HEK293 (cell line): Measurements from ENCODE around the gene CTSZ.
A peak's percentile ranks its signal among the peaks of the same experiment; 100 is the strongest.

Experiments
- EGR2 ChIP-seq: fragments of 450-650 bp; formaldehyde crosslinking; IDR thresholded peaks from 2 replicates; pipeline ENCODE4 v1.5.1; 2016; ENCODE audit warnings: low read depth, missing biosample characterization, missing genetic modification characterization
- GLIS2 ChIP-seq: fragments of 450-650 bp; formaldehyde crosslinking; IDR thresholded peaks from 2 replicates; pipeline ENCODE4 v1.5.1; 2016; ENCODE audit warnings: missing biosample characterization, missing genetic modification characterization
- KLF1 ChIP-seq: fragments of 450-650 bp; formaldehyde crosslinking; IDR thresholded peaks from 2 replicates; pipeline ENCODE4 v1.5.1; 2016; ENCODE audit warnings: missing biosample characterization, missing genetic modification characterization
- MYNN ChIP-seq: fragments of 450-650 bp; formaldehyde crosslinking; IDR thresholded peaks from 2 replicates; pipeline ENCODE4 v1.5.1; 2016; ENCODE audit warnings: missing biosample characterization, missing genetic modification characterization, borderline replicate concordance
- PRDM2 ChIP-seq: fragments of 450-650 bp; formaldehyde crosslinking; IDR thresholded peaks from 2 replicates; pipeline ENCODE4 v1.5.1; 2016; ENCODE audit warnings: missing biosample characterization, missing genetic modification characterization, borderline replicate concordance
- TSHZ1 ChIP-seq: fragments of 450-650 bp; formaldehyde crosslinking; IDR thresholded peaks from 2 replicates; pipeline ENCODE4 v1.5.1; 2016; ENCODE audit warnings: missing biosample characterization, missing genetic modification characterization, borderline replicate concordance
- YY1 ChIP-seq: fragments of 450-650 bp; formaldehyde crosslinking; IDR thresholded peaks from 2 replicates; pipeline ENCODE4 v1.5.1; 2018; ENCODE audit warnings: missing biosample characterization, missing genetic modification characterization
- YY2 ChIP-seq: fragments of 450-650 bp; formaldehyde crosslinking; IDR thresholded peaks from 2 replicates; pipeline ENCODE4 v1.5.1; 2016; ENCODE audit warnings: missing biosample characterization, missing genetic modification characterization
- ZBTB20 ChIP-seq: fragments of 450-650 bp; formaldehyde crosslinking; IDR thresholded peaks from 2 replicates; pipeline ENCODE4 v1.5.1; 2016; ENCODE audit warnings: missing biosample characterization, missing genetic modification characterization
- ZFP37 ChIP-seq: fragments of 450-650 bp; formaldehyde crosslinking; IDR thresholded peaks from 2 replicates; pipeline ENCODE4 v1.5.1; 2016; ENCODE audit warnings: missing biosample characterization, missing genetic modification characterization
- ZNF121 ChIP-seq: fragments of 450-650 bp; formaldehyde crosslinking; IDR thresholded peaks from 2 replicates; pipeline ENCODE4 v1.5.1; 2016; ENCODE audit warnings: missing biosample characterization, missing genetic modification characterization
- ZNF169 ChIP-seq: fragments of 450-650 bp; formaldehyde crosslinking; IDR thresholded peaks from 2 replicates; pipeline ENCODE4 v1.5.1; 2016; ENCODE audit warnings: missing biosample characterization, missing genetic modification characterization
- ZNF48 ChIP-seq: fragments of 450-650 bp; formaldehyde crosslinking; IDR thresholded peaks from 2 replicates; pipeline ENCODE4 v1.5.1; 2016; ENCODE audit warnings: missing biosample characterization, missing genetic modification characterization
- ZNF488 ChIP-seq: fragments of 450-650 bp; formaldehyde crosslinking; IDR thresholded peaks from 2 replicates; pipeline ENCODE4 v1.5.1; 2016; ENCODE audit warnings: missing biosample characterization, missing genetic modification characterization
- ZNF596 ChIP-seq: fragments of 450-650 bp; IDR thresholded peaks from 2 replicates; pipeline ENCODE4 v1.5.0; 2018; ENCODE audit warnings: missing biosample characterization, mild to moderate bottlenecking, missing genetic modification characterization, moderate library complexity
- ZNF610 ChIP-seq: fragments of 450-650 bp; formaldehyde crosslinking; IDR thresholded peaks from 2 replicates; pipeline ENCODE4 v1.5.1; 2016; ENCODE audit warnings: missing biosample characterization, missing genetic modification characterization, borderline replicate concordance
- ZNF660 ChIP-seq: fragments of 450-650 bp; IDR thresholded peaks from 2 replicates; pipeline ENCODE4 v1.5.1; 2018; ENCODE audit warnings: missing biosample characterization, mild to moderate bottlenecking, missing genetic modification characterization
- ZNF843 ChIP-seq: fragments of 450-650 bp; formaldehyde crosslinking; IDR thresholded peaks from 2 replicates; pipeline ENCODE4 v1.5.1; 2016; ENCODE audit warnings: missing biosample characterization, missing genetic modification characterization
- ZXDB ChIP-seq: fragments of 450-650 bp; formaldehyde crosslinking; IDR thresholded peaks from 2 replicates; pipeline ENCODE4 v1.5.1; 2016; ENCODE audit warnings: missing biosample characterization, missing genetic modification characterization
- TF ChIP-seq, protein P1 (sequence below): fragments of 450-650 bp; formaldehyde crosslinking; IDR thresholded peaks from 2 replicates; pipeline ENCODE4 v1.5.1; 2016; ENCODE audit warnings: missing biosample characterization, missing genetic modification characterization
- TF ChIP-seq, protein P2 (sequence below): fragments of 450-650 bp; formaldehyde crosslinking; optimal IDR thresholded peaks from 2 replicates; pipeline ENCODE3; 2016; ENCODE audit warnings: missing biosample characterization, mild to moderate bottlenecking, missing genetic modification characterization
- TF ChIP-seq, protein P3 (sequence below): fragments of 450-650 bp; formaldehyde crosslinking; IDR thresholded peaks from 2 replicates; pipeline ENCODE4 v1.5.1; 2016; ENCODE audit warnings: missing biosample characterization, missing genetic modification characterization

CTSZ gene

GRCh38 chr20:59032023-59032712, 25.1 kb upstream of the CTSZ start, which contains the start of gene ATP5F1E (continued):
- TF ChIP-seq ZNF660 (tag by site-specific recombination) (0 out of 2 replicates have a peak, but pooled peaks have one; percentile 43), KLF1 (peak; percentile 21; the same call in 1 of the 2 replicates), ZNF610 (tag by site-specific recombination) (peak; percentile 27; the same call in 1 of the 2 replicates), ZFP37 (peak; percentile 88), ZNF596 (tag by site-specific recombination) (peak; percentile 42; the same call in 1 of the 2 replicates), ZBTB20 (tag by site-specific recombination) (peak; percentile 51; the same call in 1 of the 2 replicates), ZXDB (tag by site-specific recombination) (peak; percentile 100), YY1 (tag by site-specific recombination) (peak; percentile 84), MYNN (tag by site-specific recombination) (no peak), ZNF121 (tag by site-specific recombination) (no peak), ZNF169 (tag by site-specific recombination) (no peak), GLIS2 (peak; percentile 75; the same call in 1 of the 2 replicates), EGR2 (tag by site-specific recombination) (0 out of 2 replicates have a peak, but pooled peaks have one; percentile 10), PRDM2 (tag by site-specific recombination) (no peak), ZNF843 (peak; percentile 27; the same call in 1 of the 2 replicates), ZNF488 (tag by site-specific recombination) (no peak), ZNF48 (tag by site-specific recombination) (no peak), YY2 (peak; percentile 85), TSHZ1 (tag by site-specific recombination) (no peak)
- TF ChIP-seq, protein P1, sequence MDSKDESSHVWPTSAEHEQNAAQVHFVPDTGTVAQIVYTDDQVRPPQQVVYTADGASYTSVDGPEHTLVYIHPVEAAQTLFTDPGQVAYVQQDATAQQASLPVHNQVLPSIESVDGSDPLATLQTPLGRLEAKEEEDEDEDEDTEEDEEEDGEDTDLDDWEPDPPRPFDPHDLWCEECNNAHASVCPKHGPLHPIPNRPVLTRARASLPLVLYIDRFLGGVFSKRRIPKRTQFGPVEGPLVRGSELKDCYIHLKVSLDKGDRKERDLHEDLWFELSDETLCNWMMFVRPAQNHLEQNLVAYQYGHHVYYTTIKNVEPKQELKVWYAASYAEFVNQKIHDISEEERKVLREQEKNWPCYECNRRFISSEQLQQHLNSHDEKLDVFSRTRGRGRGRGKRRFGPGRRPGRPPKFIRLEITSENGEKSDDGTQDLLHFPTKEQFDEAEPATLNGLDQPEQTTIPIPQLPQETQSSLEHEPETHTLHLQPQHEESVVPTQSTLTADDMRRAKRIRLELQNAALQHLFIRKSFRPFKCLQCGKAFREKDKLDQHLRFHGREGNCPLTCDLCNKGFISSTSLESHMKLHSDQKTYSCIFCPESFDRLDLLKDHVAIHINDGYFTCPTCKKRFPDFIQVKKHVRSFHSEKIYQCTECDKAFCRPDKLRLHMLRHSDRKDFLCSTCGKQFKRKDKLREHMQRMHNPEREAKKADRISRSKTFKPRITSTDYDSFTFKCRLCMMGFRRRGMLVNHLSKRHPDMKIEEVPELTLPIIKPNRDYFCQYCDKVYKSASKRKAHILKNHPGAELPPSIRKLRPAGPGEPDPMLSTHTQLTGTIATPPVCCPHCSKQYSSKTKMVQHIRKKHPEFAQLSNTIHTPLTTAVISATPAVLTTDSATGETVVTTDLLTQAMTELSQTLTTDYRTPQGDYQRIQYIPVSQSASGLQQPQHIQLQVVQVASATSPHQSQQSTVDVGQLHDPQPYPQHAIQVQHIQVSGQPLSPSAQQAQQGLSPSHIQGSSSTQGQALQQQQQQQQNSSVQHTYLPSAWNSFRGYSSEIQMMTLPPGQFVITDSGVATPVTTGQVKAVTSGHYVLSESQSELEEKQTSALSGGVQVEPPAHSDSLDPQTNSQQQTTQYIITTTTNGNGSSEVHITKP (tag by site-specific recombination): peak; percentile 95
- TF ChIP-seq, protein P2, sequence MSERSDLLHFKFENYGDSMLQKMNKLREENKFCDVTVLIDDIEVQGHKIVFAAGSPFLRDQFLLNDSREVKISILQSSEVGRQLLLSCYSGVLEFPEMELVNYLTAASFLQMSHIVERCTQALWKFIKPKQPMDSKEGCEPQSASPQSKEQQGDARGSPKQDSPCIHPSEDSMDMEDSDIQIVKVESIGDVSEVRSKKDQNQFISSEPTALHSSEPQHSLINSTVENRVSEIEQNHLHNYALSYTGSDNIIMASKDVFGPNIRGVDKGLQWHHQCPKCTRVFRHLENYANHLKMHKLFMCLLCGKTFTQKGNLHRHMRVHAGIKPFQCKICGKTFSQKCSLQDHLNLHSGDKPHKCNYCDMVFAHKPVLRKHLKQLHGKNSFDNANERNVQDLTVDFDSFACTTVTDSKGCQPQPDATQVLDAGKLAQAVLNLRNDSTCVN (tag by site-specific recombination): peak; percentile 95
- TF ChIP-seq, protein P3, sequence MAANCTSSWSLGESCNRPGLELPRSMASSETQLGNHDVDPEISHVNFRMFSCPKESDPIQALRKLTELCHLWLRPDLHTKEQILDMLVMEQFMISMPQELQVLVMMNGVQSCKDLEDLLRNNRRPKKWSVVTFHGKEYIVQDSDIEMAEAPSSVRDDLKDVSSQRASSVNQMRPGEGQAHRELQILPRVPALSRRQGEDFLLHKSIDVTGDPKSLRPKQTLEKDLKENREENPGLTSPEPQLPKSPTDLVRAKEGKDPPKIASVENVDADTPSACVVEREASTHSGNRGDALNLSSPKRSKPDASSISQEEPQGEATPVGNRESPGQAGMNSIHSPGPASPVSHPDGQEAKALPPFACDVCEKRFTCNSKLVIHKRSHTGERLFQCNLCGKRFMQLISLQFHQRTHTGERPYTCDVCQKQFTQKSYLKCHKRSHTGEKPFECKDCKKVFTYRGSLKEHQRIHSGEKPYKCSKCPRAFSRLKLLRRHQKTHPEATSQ: peak; percentile 65; the same call in 1 of the 2 replicates
